Common myeloid progenitor, CD34-positive (primary cell): ENCODE results near the gene SEMA4D.
A peak's percentile ranks its signal among the peaks of the same experiment; 100 is the strongest.

Experiments
- CTCF ChIA-PET: fragments of 350-600 bp; sonication (Branson Sonifier 250); formaldehyde crosslinking; loops from one replicate; lab custom pipeline; 2021; ENCODE audit warnings: antibody characterized with exemption; lab: Charles Lee
- POLR2A ChIA-PET: fragments of 350-600 bp; sonication (Branson Sonifier 250); formaldehyde crosslinking; loops from one replicate; lab custom pipeline; 2021; ENCODE audit warnings: antibody characterized with exemption; lab: Charles Lee
- DNase-seq, 3 donors: peaks; one replicate each; pipeline versions ENCODE4 v3.0.0 to v3.0.0-alpha.2; 2013
- H3K27ac ChIP-seq, 2 experiments: 1 replicate in 1 of 2; 2 replicates in 1 of 2; pipeline ENCODE4 v1.7.0; 2013; ENCODE audit warnings: inconsistent platforms in 2 of 2, low read length in 2 of 2, mild to moderate bottlenecking in 2 of 2, low read depth in 1 of 2, moderate library complexity in 1 of 2; ENCODE audit not compliant: severe bottlenecking in 2 of 2, insufficient read depth in 1 of 2, poor library complexity in 1 of 2
- H3K27me3 ChIP-seq, 5 experiments: replicated peaks in 2 of 5; 1 replicate in 3 of 5; 2 replicates in 2 of 5; pipeline versions ENCODE4 v1.6.1 to v1.7.0; 2013; ENCODE audit warnings: low read length in 4 of 5, mild to moderate bottlenecking in 2 of 5, moderate library complexity in 2 of 5, inconsistent platforms in 1 of 5; ENCODE audit not compliant: insufficient read depth in 5 of 5, control insufficient read depth in 4 of 5
- H3K36me3 ChIP-seq, 4 experiments: 1 replicate in 2 of 4; 2 replicates in 2 of 4; pipeline versions ENCODE4 v1.6.1 to v1.7.0; 2013; ENCODE audit warnings: low read length in 3 of 4, control low read depth in 1 of 4, mild to moderate bottlenecking in 1 of 4; ENCODE audit not compliant: control insufficient read depth in 4 of 4, insufficient read depth in 4 of 4
- H3K4me1 ChIP-seq, 4 experiments: 1 replicate in 3 of 4; 2 replicates in 1 of 4; pipeline versions ENCODE4 v1.6.1 to v1.7.1; 2013; ENCODE audit warnings: low read length in 3 of 4, mild to moderate bottlenecking in 3 of 4, control low read depth in 1 of 4, inconsistent platforms in 1 of 4, moderate library complexity in 1 of 4; ENCODE audit not compliant: control insufficient read depth in 4 of 4, insufficient read depth in 4 of 4; ENCODE audit errors: control extremely low read depth in 1 of 4
- H3K4me3 ChIP-seq, 7 experiments: 1 replicate in 4 of 7; 2 replicates in 3 of 7; pipeline versions ENCODE4 v1.5.1 to v1.7.0; 2013; ENCODE audit warnings: mild to moderate bottlenecking in 7 of 7, low read length in 6 of 7, moderate library complexity in 6 of 7, inconsistent platforms in 2 of 7, low read depth in 2 of 7, control low read depth in 1 of 7; ENCODE audit not compliant: insufficient read depth in 4 of 7, control insufficient read depth in 1 of 7; ENCODE audit errors: extremely low read depth in 1 of 7
- H3K9me3 ChIP-seq, 5 experiments: 1 replicate in 4 of 5; 2 replicates in 1 of 5; pipeline versions ENCODE4 v1.6.1 to v1.7.1; 2013; ENCODE audit warnings: low read length in 4 of 5, mild to moderate bottlenecking in 2 of 5, inconsistent platforms in 1 of 5, low read depth in 1 of 5, moderate library complexity in 1 of 5; ENCODE audit not compliant: control insufficient read depth in 4 of 5, insufficient read depth in 2 of 5; ENCODE audit errors: control extremely low read depth in 1 of 5
- WGBS: methylation state at CpG from one replicate; pipeline ENCODE4 v1.1.5; 2013; ENCODE audit not compliant: insufficient coverage; 5-methylcytosine and 5-hydroxymethylcytosine counted together

Gene SEMA4D

DNA sequence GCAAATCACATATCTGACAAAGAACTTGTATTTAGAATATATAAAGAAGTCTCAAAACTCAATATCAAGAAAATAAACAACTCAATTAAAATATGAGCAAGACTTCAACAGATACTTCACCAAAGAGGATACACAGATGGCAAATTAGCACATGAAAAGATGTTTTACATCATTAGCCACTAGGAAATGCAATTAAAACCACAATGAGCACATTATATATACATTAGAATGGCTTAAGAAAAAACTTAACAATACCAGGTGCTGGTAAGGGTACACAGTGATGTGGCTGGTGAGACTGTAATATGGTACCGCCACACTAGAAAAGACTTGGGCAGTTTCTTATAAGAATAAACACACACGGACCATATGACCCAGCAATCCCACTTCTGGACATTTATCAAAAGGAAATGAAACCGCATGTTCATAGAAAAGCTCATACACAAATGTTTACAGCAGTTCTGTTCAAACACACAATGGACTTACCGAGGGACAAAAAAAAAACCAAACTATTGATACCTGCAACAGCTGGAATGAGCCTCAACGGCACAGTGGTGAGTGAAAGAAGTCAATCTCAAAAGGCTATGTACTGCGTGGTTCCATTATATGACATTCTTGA lies 27.6 kb downstream of the SEMA4D start:
- H3K4me1 ChIP-seq = peaks cover 13 to 76% (median 46%) of the 10 kb centered on the region in 4 experiments
- 43% methylated on average over 4 of the region's 6 CpGs for WGBS
- H3K27ac ChIP-seq = no peak overlapping the region
- peak in 1 of 3 donors; percentile 37 for DNase-seq
- CTCF ChIA-PET = interaction anchor here (0.9 to 1.8 kb wide), 8 partner anchors 8 to 85 kb away, joined by 3 to 5 read pairs (median 3); no protein-coding TSS in a partner anchor
- peaks cover 0 to 26% (median 2%) of the 10 kb centered on the region in 4 experiments for H3K36me3 ChIP-seq
- no peaks in the 10 kb centered on the region for H3K27me3 ChIP-seq
- H3K4me3 ChIP-seq = no peak overlapping the region
- POLR2A ChIA-PET = interaction anchor here (0.6 to 1.0 kb wide), 2 partner anchors 8 to 46 kb away, joined by 3 to 4 read pairs; no protein-coding TSS in a partner anchor
- no peaks in the 10 kb centered on the region for H3K9me3 ChIP-seq

DNA sequence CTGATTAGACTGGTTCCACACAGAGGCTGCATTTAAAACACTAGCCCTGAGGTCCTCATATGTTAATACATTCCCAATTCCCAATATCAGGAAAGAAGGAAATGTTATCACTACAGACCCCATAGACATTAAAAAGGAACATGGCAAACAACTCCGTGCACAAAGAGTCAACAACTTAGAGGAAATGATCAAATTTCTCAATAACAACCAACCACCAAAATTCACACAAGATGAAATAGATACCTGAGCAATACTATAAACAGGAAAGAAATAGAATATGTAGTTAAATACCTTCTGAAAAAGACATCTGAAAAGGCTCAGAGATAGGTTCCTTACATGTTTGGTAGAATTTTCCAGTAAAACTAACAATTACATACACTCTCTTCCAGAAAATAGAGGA lies 28.9 kb downstream of the SEMA4D start:
- Histone ChIP-seq H3K4me3 (no peak overlapping the region), H3K36me3 (peaks cover 0 to 26% (median 2%) of the 10 kb centered on the region in 4 experiments), H3K27ac (no peak overlapping the region), H3K4me1 (peaks cover 16 to 77% (median 50%) of the 10 kb centered on the region in 4 experiments), H3K9me3 (no peaks in the 10 kb centered on the region), H3K27me3 (no peaks in the 10 kb centered on the region)
- ChIA-PET CTCF (interaction anchor here (1.0 to 1.4 kb wide), 2 partner anchors 13 to 86 kb away, joined by 3 read pairs; no protein-coding TSS in a partner anchor), POLR2A (no interaction called here)
- no peak for DNase-seq
- no CpG with 5 or more reads among the region's 1 CpG for WGBS

DNA sequence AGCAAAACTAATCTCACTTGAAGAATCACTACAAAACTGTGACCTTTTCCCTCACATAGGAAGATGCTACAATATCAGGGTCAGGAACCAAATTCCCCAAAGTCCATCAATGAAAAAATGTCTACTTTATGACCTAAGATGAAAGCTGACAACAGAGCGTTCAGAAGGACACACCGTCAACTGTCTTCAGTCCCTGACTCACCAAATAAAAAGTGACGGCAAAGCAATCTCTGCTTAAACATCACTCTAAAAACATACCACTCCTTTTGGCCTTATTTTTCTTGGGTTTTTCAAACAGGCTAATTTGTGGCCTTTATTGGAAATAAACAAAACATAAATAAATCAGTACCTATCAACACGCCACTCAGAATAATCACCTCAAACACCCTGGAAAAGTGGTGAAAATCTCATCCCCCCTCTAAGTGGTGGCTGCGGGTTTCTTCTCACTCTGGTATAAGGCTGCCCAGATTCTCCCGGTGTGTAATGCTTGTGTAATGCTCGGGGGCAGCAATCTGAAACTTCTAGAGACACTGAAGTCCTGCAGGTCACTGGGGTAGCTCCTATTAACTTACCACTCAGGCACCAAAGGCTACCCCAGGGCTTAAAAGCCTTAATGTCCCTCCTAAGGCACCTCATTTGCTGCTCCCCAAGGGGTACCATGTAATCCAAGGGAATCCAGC lies 29.5 kb downstream of the SEMA4D start:
- ChIA-PET CTCF (interaction anchor here (0.9 to 1.4 kb wide), 2 partner anchors 10 to 39 kb away, joined by 3 to 6 read pairs; no protein-coding TSS in a partner anchor), POLR2A (interaction anchor here (0.9 kb wide), 1 partner anchor 80 kb away, joined by 3 read pairs; no protein-coding TSS in a partner anchor)
- no peak overlapping the region for H3K4me3 ChIP-seq
- H3K27me3 ChIP-seq = no peaks in the 10 kb centered on the region
- 100% methylated on average over 5 of the region's 7 CpGs for WGBS
- DNase-seq = no peak
- H3K9me3 ChIP-seq = no peaks in the 10 kb centered on the region
- no peak overlapping the region for H3K27ac ChIP-seq
- H3K4me1 ChIP-seq = peaks cover 17 to 79% (median 55%) of the 10 kb centered on the region in 4 experiments
- peaks cover 0 to 26% (median under 1%) of the 10 kb centered on the region in 4 experiments for H3K36me3 ChIP-seq

DNA sequence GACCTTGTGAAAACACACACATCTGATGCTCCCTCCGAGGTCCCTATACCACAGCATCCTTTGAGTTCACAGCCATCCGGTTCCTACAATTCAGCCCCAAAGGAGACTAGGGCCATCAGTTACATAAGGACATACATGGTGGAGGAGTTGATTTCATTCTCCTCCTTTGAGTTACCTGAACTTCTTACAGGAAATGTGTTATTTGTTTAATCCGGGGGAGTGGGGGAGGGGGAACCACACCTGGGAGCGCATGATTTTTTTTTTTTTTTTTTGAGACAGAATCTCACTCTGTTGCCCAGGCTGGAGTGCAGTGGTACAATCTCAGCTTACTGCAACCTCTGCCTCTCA lies 30.7 kb downstream of the SEMA4D start:
- CTCF ChIA-PET = interaction anchor here (1.4 kb wide), 1 partner anchor 11 kb away, joined by 6 read pairs; no protein-coding TSS in a partner anchor
- H3K9me3 ChIP-seq = no peaks in the 10 kb centered on the region
- peaks cover 0 to 23% (median under 1%) of the 10 kb centered on the region in 4 experiments for H3K36me3 ChIP-seq
- no peak overlapping the region for H3K4me3 ChIP-seq
- H3K4me1 ChIP-seq = peaks cover 23 to 91% (median 66%) of the 10 kb centered on the region in 4 experiments
- POLR2A ChIA-PET = interaction anchor here (0.6 kb wide), 1 partner anchor 156 kb away, joined by 4 read pairs; no protein-coding TSS in a partner anchor
- WGBS = 90% methylated on average over 2 of the region's 4 CpGs
- no peaks in the 10 kb centered on the region for H3K27me3 ChIP-seq
- no peak overlapping the region for H3K27ac ChIP-seq
- no peak for DNase-seq

DNA sequence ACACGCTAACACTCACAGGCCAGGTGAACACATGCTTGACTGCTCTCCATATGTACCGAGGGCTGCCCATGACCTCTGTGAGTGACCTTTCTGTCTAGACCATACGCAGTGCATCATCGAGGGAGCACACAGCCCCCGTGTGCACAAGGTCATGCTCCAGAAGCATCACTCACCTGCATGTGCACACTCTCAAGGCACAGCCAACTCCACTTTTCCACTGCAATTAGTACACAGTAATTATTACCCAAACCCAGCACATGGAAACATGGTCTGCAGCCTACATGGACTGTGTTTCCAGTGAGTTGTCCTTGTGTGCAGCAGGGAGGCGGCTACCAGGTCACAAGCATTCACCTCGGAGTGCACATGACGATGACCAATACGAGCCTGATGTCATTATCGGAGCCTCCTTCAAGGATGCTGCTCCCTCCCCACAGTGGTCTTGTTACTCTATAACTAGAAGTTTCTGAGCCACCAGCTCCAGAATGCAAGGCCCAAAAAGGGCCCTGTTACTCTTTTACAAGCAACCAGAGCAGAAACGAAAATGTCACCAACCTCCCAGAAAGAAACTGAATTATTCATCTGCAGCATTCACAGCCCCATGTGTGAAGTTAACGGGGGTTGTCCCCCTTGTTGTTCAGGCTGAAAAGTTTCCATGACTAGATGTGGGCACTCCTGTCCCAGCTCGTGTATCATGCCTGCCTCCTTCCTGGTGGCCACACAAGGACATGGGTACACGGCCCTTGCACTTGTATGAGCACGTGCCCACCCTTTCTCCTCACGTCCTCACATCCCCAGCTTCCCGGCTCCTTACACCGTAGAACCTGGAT lies 31.2 kb downstream of the SEMA4D start:
- no peak overlapping the region for H3K27ac ChIP-seq
- H3K4me1 ChIP-seq = peaks cover 27 to 93% (median 71%) of the 10 kb centered on the region in 4 experiments
- H3K9me3 ChIP-seq = no peaks in the 10 kb centered on the region
- no peak overlapping the region for H3K4me3 ChIP-seq
- 89% methylated on average over 18 of the region's 18 CpGs for WGBS
- DNase-seq = no peak
- ChIA-PET POLR2A (no interaction called here), CTCF (interaction anchor here (1.4 kb wide), 1 partner anchor 12 kb away, joined by 6 read pairs; no protein-coding TSS in a partner anchor)
- peaks cover 0 to 17% (median under 1%) of the 10 kb centered on the region in 4 experiments for H3K36me3 ChIP-seq
- H3K27me3 ChIP-seq = no peaks in the 10 kb centered on the region

DNA sequence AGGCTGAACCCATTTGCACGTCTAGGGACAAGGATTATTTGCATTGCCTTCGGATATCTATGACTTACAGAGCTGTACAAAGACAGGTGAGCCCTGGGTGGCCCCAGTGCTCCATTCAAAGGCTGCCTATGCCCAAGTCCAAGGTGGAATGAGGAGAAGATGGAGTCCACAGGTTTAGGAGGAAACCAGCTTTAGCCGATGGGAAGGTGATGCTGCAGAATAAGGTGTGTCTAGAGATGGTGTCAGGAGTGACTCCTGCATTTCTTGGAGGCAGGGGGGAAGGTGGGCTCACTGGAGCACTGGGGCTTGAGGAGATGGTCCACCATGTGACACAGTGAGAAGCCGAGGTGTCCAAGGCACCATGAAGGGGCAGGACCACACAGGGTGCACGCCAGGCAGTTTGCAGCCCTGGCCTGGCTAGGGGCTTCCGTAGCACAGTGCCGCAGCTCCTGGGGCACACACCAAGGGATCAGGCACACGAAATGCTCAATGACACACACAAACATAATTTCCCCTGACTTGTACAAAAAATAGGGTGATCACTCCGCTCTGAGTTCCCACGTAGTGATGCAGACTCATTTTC lies 32.1 kb downstream of the SEMA4D start:
- 95% methylated on average over 8 of the region's 10 CpGs for WGBS
- no peak for DNase-seq
- peaks cover 27 to 92% (median 71%) of the 10 kb centered on the region in 4 experiments for H3K4me1 ChIP-seq
- no peaks in the 10 kb centered on the region for H3K9me3 ChIP-seq
- H3K27ac ChIP-seq = no peak overlapping the region
- CTCF ChIA-PET = interaction anchor here (0.6 to 3.1 kb wide), 2 partner anchors 8 to 83 kb away, joined by 3 to 8 read pairs; no protein-coding TSS in a partner anchor
- no peak overlapping the region for H3K4me3 ChIP-seq
- H3K27me3 ChIP-seq = no peaks in the 10 kb centered on the region
- H3K36me3 ChIP-seq = peaks cover 0 to 16% (median 0%) of the 10 kb centered on the region in 4 experiments
- POLR2A ChIA-PET = no interaction called here
